PC-9 (cell line): Measurements from ENCODE around the gene EGFL6. TPM values are rescaled to one million over a fixed set of nuclear protein-coding genes. Genes with fewer than 3 reads are reported as not detected.
"Not testable (repeated sequence)": the region's sequence is repeated elsewhere in the genome, so short reads cannot be mapped to it uniquely, and the experiment has no call there.

ENCODE experiments used
- BruUV-seq: library from RNA; stranded (reverse); fragments of 400-500 nt; replicated peaks from 2 replicates; lab custom pipeline; 2021; lab: Mats Ljungman, UMichigan
- CTCF ChIA-PET: fragments of 300-600 bp; sonication (Branson Sonifier 250); formaldehyde crosslinking; loops from one replicate; lab custom pipeline; 2022; ENCODE audit warnings: antibody characterized with exemption; lab: Charles Lee
- POLR2A ChIA-PET: fragments of 300-600 bp; sonication (Branson Sonifier 250); formaldehyde crosslinking; loops from one replicate; lab custom pipeline; 2022; ENCODE audit warnings: antibody characterized with exemption; ENCODE audit not compliant: unreplicated experiment; lab: Charles Lee
- DNase-seq, 2 experiments: peaks; one replicate each; pipeline versions ENCODE4 v3.0.0 to v3.0.0-alpha.2; 2015 to 2022; ENCODE audit warnings: mixed read lengths in 1 of 2
- H2AFZ ChIP-seq: fragments of 200-600 bp; sonication (generic); 2 replicates; pipeline ENCODE4 v1.8.1; 2017; ENCODE audit warnings: antibody characterized with exemption
- H3F3A ChIP-seq: fragments of 200-600 bp; sonication (generic); 2 replicates; pipeline ENCODE4 v1.8.1; 2017; ENCODE audit warnings: antibody characterized with exemption, mild to moderate bottlenecking, low read depth; ENCODE audit not compliant: insufficient read depth
- H3K27ac ChIP-seq: fragments of 200-600 bp; sonication (generic); 2 replicates; pipeline ENCODE4 v1.6.1; 2016; ENCODE audit warnings: mixed run types
- H3K27me3 ChIP-seq: fragments of 200-600 bp; sonication (generic); 2 replicates; pipeline ENCODE4 v1.6.1; 2016; ENCODE audit warnings: low read depth, mixed run types; ENCODE audit not compliant: insufficient read depth
- H3K36me3 ChIP-seq: fragments of 200-600 bp; sonication (generic); 2 replicates; pipeline ENCODE4 v1.6.1; 2016; ENCODE audit warnings: low read depth, mixed run types
- H3K4me1 ChIP-seq: fragments of 200-600 bp; sonication (generic); replicated peaks from 2 replicates; pipeline ENCODE4 v1.6.1; 2016; ENCODE audit warnings: mixed run types; ENCODE audit not compliant: insufficient read depth
- H3K4me2 ChIP-seq: fragments of 200-600 bp; sonication (generic); 2 replicates; pipeline ENCODE4 v1.6.1; 2017; ENCODE audit warnings: mixed run types
- H3K4me3 ChIP-seq: fragments of 200-600 bp; sonication (generic); 2 replicates; pipeline ENCODE4 v1.6.1; 2016; ENCODE audit warnings: mixed run types
- H3K79me2 ChIP-seq: fragments of 200-600 bp; sonication (generic); 2 replicates; pipeline ENCODE4 v1.6.1; 2017; ENCODE audit warnings: low read depth, mixed run types
- H3K9me2 ChIP-seq: fragments of 200-600 bp; sonication (generic); 2 replicates; pipeline ENCODE4 v1.8.1; 2017; ENCODE audit warnings: mild to moderate bottlenecking; ENCODE audit not compliant: insufficient read depth
- H3K9me3 ChIP-seq: fragments of 200-600 bp; sonication (generic); 2 replicates; pipeline ENCODE4 v1.8.1; 2016; ENCODE audit warnings: low read depth; ENCODE audit not compliant: insufficient read depth
- H4K20me1 ChIP-seq: fragments of 200-600 bp; sonication (generic); 2 replicates; pipeline ENCODE4 v1.8.1; 2017; ENCODE audit not compliant: insufficient read depth
- EZH2 ChIP-seq: fragments of 200-600 bp; sonication (generic); IDR thresholded peaks from 2 replicates; pipeline ENCODE4 v1.8.0; 2017; ENCODE audit warnings: antibody characterized with exemption, low read depth
- intact Hi-C: fragments of 100-400 bp; cut with micrococcal nuclease; formaldehyde crosslinking; loops from one replicate; pipeline ENCODE4 v1.10.0; 2022; ENCODE audit not compliant: unreplicated experiment
- total RNA-seq: library from RNA; stranded (reverse); gene quantifications from 2 replicates; pipeline ENCODE4 v1.2.3, GENCODE V29; 2021
- TF ChIP-seq, protein P1 (sequence below): fragments of 200-600 bp; sonication (generic); conservative IDR thresholded peaks from 2 replicates; pipeline ENCODE4 v1.6.1; 2017; ENCODE audit warnings: mixed run types, antibody characterized with exemption, mild to moderate bottlenecking, moderate library complexity

EGFL6 gene
- total RNA-seq, 1 experiment from 2014 or later: not detected

DNA sequence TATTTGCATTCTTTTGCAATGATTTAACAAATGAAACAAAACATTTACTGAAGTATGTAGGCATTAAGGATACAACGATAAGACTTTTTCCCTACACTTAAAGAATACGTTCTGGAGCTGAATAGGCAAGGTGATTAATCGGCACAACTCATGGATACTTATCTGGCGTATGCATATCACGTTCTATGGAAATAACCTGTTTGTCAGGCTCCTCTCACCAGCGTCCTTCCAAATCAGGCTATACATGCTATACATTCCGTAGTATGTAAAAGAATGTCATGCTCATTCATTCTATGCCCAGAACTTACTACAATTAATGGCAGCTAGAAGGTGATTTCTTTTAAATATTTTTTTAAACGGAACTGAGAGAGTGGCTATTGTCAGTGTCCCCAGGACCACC is 57.9 kb downstream of the EGFL6 start:
- ChIA-PET CTCF (no interaction called here), POLR2A (no interaction called here)
- H3F3A ChIP-seq: no peaks in the 10 kb centered on the region
- H4K20me1 ChIP-seq: no peaks in the 10 kb centered on the region
- no peaks in the 10 kb centered on the region for H3K9me3 ChIP-seq
- no peak for DNase-seq
- H3K79me2 ChIP-seq: no peaks in the 10 kb centered on the region
- no peaks in the 10 kb centered on the region for H3K36me3 ChIP-seq
- H3K4me2 ChIP-seq: no peak overlapping the region
- BruUV-seq: no TSS peak
- no peaks in the 10 kb centered on the region for H3K4me1 ChIP-seq
- intact Hi-C loops: no loop called here
- H3K4me3 ChIP-seq: no peak overlapping the region
- no peaks in the 10 kb centered on the region for H3K9me2 ChIP-seq
- H3K27me3 ChIP-seq: no peaks in the 10 kb centered on the region
- no peak overlapping the region for H3K27ac ChIP-seq
- no peak overlapping the region for H2AFZ ChIP-seq
- no peak for TF ChIP-seq EZH2
- TF ChIP-seq, protein P1, sequence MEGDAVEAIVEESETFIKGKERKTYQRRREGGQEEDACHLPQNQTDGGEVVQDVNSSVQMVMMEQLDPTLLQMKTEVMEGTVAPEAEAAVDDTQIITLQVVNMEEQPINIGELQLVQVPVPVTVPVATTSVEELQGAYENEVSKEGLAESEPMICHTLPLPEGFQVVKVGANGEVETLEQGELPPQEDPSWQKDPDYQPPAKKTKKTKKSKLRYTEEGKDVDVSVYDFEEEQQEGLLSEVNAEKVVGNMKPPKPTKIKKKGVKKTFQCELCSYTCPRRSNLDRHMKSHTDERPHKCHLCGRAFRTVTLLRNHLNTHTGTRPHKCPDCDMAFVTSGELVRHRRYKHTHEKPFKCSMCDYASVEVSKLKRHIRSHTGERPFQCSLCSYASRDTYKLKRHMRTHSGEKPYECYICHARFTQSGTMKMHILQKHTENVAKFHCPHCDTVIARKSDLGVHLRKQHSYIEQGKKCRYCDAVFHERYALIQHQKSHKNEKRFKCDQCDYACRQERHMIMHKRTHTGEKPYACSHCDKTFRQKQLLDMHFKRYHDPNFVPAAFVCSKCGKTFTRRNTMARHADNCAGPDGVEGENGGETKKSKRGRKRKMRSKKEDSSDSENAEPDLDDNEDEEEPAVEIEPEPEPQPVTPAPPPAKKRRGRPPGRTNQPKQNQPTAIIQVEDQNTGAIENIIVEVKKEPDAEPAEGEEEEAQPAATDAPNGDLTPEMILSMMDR: no peak

DNA sequence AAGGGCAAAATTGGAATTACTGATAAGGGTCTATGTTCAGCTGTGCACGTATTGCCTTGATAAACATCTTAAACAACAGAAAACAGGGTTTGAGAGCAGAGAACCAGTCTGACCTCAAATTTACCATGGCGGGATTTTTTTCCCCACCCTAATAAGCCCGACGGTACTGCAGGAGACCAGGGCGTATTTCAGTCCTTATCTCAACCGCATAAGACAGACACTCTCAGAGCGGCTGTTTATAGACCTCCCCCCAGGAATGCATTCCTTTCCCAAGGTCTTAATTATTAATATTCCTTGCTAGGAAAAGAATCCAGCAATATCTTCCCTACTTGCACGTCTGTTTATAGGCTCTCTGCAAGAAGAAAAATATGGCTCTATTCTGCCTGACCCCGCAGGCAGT is 67.8 kb downstream of the EGFL6 start:
- DNase-seq, H3F3A ChIP-seq, H3K9me3 ChIP-seq, H2AFZ ChIP-seq, BruUV-seq, H3K9me2 ChIP-seq, intact Hi-C loops, H3K36me3 ChIP-seq, CTCF ChIA-PET, H3K4me1 ChIP-seq, POLR2A ChIA-PET, H3K4me2 ChIP-seq, H3K27ac ChIP-seq, H3K27me3 ChIP-seq, H3K4me3 ChIP-seq, H4K20me1 ChIP-seq, H3K79me2 ChIP-seq: not testable (repeated sequence)

DNA sequence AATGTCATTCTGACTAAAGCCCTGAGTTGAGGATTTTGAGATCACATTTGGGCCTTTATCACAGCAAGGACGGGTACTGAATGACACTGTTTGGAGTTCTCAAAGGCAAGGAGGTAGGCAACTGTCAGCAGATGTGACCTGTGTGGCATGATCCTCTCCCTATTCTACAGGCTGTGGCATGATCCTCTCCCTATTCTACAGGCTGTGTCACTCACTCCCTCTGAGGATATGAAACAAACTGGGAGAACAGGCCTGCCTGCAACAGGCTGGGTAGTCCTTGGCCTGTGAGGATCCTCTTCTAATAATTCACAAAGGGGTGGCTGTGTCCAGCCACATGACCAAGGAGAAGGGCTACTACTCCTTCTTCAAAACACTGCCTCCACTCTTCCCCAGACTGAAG is 68.6 kb downstream of the EGFL6 start:
- CTCF ChIA-PET: no interaction called here
- no peaks in the 10 kb centered on the region for H3K36me3 ChIP-seq

DNA sequence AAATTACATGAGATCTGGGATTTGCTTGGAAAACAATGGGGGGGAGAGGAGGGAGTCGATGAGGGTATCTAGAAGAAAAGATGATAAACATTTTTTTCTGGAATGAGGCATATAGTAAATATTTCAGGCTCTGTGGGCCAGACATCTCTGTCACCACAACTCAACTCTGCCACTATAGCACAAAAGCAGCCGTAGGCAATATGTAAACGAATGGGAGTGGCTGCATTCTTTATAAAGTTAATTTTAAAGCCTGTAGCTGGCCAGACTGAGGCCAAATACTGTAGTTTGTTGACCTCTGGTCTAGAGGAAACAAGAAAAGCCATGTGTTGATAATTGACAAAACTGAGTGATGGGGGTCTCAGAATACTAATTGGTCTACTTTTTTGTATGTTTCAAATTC is 69.4 kb downstream of the EGFL6 start:
- intact Hi-C loops: no loop called here
- Histone ChIP-seq H3K9me3 (no peaks in the 10 kb centered on the region), H3K79me2 (no peaks in the 10 kb centered on the region), H2AFZ (no peak overlapping the region), H3K27ac (no peak overlapping the region), H3K4me2 (no peak overlapping the region), H3F3A (no peaks in the 10 kb centered on the region), H3K4me1 (no peaks in the 10 kb centered on the region), H3K9me2 (no peaks in the 10 kb centered on the region), H3K4me3 (no peak overlapping the region), H3K36me3 (no peaks in the 10 kb centered on the region), H3K27me3 (no peaks in the 10 kb centered on the region), H4K20me1 (no peaks in the 10 kb centered on the region)
- TF ChIP-seq, protein P1: no peak
- TF ChIP-seq EZH2: no peak
- POLR2A ChIA-PET: no interaction called here
- no peak for DNase-seq
- BruUV-seq: no TSS peak
- CTCF ChIA-PET: no interaction called here

More for the DNA sequence above, 68.6 kb downstream of the EGFL6 start:
- POLR2A ChIA-PET: no interaction called here
- no peaks in the 10 kb centered on the region for H3K9me2 ChIP-seq
- no peak overlapping the region for H3K4me2 ChIP-seq
- intact Hi-C loops: no loop called here
- H3K27me3 ChIP-seq: no peaks in the 10 kb centered on the region
- no peaks in the 10 kb centered on the region for H3K4me1 ChIP-seq
- H3K79me2 ChIP-seq: no peaks in the 10 kb centered on the region
- DNase-seq: no peak
- TF ChIP-seq, protein P1: no peak
- TF ChIP-seq EZH2: no peak
- no peak overlapping the region for H3K27ac ChIP-seq
- BruUV-seq: no TSS peak
- H2AFZ ChIP-seq: no peak overlapping the region
- H3F3A ChIP-seq: no peaks in the 10 kb centered on the region
- no peaks in the 10 kb centered on the region for H3K9me3 ChIP-seq
- H3K4me3 ChIP-seq: no peak overlapping the region
- H4K20me1 ChIP-seq: no peaks in the 10 kb centered on the region

DNA sequence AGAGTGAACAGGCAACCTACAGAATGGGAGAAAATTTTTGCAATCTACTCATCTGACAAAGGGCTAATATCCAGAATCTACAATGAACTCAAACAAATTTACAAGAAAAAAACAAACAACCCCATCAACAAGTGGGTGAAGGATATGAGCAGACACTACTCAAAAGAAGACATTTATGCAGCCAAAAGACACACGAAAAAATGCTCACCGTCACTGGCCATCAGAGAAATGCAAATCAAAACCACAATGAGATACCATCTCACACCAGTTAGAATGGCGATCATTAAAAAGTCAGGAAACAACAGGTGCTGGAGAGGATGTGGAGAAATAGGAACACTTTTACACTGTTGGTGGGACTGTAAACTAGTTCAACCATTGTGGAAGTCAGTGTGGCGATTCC is 72.3 kb downstream of the EGFL6 start:
- H3K4me1 ChIP-seq, H3K27me3 ChIP-seq, H4K20me1 ChIP-seq, H3F3A ChIP-seq, H3K36me3 ChIP-seq, POLR2A ChIA-PET, BruUV-seq, intact Hi-C loops, H2AFZ ChIP-seq, H3K79me2 ChIP-seq, H3K4me2 ChIP-seq, H3K27ac ChIP-seq, H3K4me3 ChIP-seq, DNase-seq, H3K9me3 ChIP-seq, H3K9me2 ChIP-seq, CTCF ChIA-PET: not testable (repeated sequence)
